ENCODE data around the gene CLNS1A.
"Not testable (repeated sequence)": the region's sequence is repeated elsewhere in the genome, so short reads cannot be mapped to it uniquely, and the experiment has no call there.

CLNS1A gene, protein sequence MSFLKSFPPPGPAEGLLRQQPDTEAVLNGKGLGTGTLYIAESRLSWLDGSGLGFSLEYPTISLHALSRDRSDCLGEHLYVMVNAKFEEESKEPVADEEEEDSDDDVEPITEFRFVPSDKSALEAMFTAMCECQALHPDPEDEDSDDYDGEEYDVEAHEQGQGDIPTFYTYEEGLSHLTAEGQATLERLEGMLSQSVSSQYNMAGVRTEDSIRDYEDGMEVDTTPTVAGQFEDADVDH
- total RNA-seq = 71.8 to 112 (median 76.5) reads per million in 4 experiments

DNA sequence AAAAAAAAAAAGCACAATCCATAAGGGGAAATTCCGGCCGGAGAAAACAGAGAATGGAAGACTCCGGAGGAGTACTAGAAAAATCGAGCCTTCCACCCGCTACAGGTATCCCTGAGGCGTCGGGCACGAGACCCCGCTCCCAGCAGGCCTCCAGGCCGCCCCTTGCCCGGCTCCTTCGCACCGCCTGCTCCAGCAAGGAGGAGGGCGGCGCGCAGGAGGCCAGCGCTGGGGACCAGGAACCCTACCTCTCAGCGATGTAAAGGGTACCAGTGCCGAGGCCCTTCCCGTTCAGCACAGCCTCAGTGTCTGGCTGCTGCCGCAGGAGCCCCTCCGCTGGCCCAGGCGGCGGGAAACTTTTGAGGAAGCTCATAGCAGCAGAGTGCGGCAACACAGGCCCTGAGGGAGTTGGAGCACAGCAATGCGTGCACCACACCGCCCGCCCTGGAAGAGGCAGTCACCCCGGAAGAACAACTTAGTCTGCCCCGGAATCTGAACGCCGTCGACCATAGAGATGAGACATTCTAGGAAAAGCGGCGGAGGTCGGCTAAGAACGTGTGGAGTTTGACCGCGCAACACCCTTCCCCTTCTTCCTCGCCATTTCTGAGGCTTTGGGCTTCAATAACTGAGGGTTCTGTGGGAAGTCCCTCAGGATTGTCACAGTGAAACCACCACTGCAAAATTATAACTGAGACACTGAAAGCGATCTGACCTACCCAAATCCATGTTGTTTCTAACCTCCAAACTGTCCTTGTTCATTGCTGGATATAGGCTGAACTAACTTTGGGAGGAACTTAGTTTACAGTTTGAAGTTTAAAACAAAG is at the start of gene CLNS1A:
Gene CLNS1A, minus strand, starts transcription at position 450 of the 821 bp plus-strand sequence. Its CDS starts 80 bp downstream, at position 370.
- peak; percentile 47 for DNase-seq

GRCh38 chr11:77687088-77687487 is 49.5 kb upstream of the CLNS1A start:
- no peak for DNase-seq

DNA sequence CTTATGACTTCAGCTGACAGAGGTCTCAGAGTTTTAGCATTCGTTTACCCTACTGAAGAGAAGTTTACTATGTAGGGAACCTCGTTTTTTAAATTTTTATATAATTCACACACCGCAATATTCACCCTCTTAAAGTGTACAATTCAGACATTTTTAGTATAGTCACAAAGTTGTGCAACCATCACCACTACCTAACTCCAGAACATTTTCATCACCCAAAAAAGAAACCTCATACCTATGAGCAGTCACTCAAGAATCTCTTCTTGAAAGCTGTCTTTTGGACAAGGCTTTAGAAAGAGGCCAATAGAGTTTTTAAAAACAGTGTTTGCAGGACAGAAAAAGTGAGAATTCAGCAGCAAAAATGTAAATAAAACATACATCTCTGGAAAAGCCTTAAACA is 39.5 kb upstream of the CLNS1A start:
- no peak for DNase-seq

DNA sequence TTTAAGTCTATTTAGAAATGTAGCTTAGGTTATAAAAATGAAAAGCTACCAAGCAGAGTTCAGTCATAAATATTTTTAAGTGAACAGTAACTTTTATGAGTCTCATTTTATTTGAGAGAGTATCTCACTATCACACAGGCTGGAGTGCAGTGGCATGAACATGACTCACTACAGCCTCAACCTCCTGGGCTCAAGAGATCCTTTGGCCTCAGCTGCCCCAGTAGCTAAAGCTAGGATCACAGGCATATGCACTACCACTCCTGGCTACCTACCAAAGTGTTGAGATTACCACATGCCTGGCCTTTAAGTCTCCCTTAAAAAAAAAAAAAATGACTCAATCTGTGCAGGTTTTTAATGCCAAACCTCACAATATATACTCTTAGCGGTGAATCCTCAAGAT is 34.7 kb upstream of the CLNS1A start:
- no peak for DNase-seq

DNA sequence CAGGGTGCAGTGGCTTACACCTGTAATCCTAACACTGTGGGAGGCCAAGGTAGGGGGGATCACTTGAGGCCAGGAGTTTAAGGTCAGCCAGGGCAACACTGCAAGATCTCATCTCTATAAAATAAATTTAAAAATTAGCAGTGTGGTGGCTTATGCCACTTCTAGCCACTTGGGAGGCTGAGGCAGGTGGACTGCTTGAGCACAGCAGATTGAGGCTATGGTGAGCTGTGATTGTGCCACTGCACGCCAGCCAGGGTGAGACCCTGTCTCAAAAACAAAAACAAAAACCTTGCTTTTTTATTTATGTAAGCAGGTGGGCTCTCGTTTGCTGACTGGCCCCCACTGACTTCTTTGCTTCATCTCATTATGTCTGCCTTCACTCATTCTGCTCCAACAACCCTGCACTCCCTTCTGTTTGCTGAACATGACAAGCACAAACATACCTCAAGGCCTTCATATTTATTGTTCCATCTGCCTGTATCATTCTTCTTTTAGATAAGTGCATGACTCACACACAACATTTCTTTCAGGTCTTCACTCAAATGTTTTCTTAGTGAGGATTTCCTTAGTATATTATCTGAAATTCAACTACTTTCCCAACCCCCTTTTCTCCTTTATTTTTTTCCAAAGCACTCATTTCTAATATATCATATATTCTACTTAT is 32.4 kb upstream of the CLNS1A start:
- no peak for DNase-seq

DNA sequence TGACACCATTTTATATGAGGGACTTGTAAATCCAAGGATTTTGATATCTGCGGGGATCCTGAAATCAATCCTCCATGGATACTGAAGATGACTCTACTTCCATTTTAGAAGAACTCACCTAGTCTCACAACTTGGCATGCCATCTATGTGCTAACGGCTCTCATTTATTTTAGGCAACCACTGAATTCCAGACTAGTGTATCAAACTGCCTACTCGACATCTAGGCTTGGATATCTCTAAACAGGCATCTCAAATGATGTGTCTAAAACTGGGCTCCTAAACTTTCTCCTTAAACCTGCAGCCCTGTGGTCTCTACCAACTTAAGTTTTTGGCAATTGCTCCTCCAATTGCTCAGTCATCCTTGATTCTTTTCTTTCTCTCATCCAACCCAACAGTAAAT is 31.2 kb upstream of the CLNS1A start:
- no peak for DNase-seq

DNA sequence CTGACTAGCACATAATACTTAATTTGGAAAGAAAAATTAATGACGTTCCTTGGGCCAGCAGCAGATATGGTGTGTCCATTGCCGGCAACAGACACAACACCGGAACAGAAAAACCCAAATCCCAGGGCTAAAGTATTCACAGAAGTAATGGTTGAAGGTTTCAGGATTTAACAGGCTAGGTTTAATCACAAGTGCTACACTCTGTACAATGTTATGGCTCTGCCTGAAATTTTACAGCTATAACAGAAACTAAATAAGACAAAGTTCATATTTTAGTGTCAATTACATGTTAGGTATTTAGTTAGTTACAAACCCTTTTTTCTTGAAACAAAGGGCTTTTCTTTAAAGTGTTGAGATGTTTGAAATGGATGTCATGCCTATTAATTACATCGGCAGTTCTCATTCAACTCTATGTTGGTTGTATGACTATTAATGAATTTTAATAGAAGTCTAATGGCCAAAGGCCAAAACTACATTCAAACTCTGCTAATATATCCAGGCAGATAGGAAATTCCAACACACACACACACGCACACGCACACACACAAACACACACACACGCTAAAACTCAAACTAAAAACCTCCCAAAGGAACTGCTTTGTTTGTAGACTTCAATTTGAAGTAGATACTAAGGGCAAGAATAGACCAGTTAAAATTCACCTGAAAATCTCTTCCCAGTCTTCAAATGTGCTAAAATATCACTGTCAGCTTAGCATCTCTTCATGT is 27.8 kb upstream of the CLNS1A start:
- no peak for DNase-seq

DNA sequence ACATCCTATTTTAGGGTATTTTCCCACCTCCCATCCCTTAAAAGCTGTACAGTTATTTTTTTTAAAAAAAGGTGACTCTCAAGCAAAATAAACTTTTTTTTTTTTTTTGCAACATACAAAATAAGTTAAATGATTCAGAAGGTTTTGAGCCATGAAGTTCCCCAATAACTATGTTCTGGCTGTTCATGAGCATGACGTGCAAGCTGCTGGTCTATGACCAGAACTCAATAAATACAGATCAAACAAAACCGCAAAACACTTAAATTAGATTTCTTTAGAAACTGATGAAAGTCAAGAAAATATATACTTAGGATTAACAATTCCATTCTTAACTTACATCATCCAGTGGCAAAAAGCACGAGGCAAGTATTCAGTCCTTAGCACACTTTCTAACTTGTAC is 24.1 kb upstream of the CLNS1A start:
- DNase-seq = no peak

DNA sequence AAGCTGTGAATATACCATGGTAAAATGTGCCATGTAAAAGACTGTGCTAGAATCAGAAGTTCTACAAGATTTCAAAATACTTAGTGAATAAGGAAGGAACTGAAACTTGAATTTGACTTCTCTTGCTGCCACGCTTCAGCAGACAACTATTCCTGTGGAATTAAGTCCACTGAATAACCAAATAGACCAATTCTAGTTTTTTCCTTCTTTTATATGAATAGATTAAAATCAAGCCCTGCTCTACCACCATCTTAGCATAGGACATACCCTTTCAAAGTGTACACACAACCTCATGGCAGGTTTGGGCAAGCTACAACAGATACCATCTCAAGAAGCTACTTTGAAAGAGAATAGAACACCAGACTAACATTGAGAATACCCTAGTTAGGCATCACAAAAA is 23.4 kb upstream of the CLNS1A start:
- no peak for DNase-seq

DNA sequence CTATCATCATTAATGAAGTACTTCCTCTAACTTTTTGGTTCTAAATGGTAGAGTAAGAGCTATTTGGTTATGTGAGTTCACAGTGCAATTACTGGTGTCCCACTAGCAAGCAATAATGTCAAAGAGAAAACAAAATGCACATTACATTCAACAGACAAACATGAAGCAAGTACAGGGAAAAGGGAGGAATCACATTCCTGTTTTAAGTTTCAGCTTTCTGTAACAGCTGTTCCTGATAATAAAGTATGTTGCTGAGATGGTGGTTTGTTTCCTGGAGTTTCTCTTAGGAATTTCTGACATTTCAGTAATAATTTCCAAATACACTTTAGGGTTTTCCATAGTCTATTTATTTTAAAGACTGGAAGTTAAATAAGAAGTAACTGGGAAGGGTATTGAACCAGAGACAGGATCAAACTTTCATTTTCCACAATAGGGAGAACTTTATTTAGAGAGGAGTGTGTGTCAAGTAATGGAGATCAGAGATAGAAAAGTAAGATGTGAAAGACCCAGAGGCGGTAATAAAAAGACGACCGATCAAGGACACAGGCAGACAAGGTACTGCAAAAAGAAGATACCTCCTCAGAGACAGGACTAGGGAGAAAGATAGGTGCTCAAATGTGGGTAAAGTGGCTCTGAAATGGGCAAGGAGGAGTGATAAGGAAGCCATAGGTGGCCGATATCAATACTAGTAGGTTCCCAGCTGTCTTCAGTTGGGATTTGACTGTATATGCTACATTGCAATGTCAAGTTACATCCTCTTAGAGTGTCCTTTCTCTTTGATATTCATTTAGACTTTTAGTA is 20.8 kb upstream of the CLNS1A start:
- no peak for DNase-seq

DNA sequence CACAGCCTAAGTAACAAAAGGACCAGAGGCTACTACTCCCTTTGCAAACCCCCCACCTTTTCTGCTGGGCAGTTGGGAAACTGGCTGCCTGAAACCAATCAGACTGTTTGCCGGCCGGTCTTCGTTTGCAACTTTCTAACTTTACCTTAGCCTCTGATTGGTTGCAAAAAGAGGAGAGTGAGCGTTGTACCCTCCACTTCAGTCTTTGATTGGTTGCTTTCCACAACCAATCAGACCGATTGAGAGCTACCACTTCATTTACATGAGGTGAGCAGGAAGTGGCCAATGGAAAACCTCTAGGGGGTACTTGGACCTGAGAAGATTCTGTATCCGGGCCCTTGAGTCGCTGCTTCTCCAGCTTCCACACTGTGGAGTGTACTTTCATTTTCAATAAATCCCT is 18.8 kb upstream of the CLNS1A start:
- no peak for DNase-seq

DNA sequence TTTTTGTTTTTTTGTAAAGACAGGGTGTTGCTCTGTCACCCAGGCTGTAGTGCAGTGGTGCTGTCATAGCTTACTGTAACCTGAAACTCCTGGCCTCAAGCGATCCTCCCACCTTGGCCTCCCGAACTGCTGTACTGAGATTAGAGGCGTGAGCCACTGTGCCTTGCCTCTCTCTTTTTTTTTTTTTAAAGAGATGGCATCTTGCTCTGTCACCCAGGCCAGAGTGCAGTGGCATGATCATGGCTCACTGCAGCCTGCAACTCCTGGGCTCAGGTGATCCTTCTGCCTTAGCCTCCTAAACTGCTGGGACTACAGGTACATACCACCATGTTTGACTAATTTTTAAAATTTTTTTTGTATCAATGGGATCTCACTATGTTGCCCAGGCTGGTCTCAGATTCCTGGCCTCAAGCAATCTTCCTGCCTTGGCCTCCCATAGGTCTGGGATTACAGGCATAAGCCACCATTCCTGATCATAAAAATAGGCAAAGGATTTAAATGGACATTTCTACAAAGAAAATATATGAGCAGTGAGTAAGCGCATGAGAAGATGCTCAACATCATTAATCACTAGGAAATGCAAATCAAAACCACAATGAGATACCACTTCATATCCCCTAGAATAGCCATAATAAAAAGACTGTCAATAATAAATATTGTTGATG is 17.3 kb upstream of the CLNS1A start:
- no peak for DNase-seq

- no peak for DNase-seq
Measured at GRCh38 chr11:77650123-77650522, 12.5 kb upstream of the CLNS1A start.

- no peak for DNase-seq
Measured at GRCh38 chr11:77647654-77648305, 10.2 kb upstream of the CLNS1A start.

DNA sequence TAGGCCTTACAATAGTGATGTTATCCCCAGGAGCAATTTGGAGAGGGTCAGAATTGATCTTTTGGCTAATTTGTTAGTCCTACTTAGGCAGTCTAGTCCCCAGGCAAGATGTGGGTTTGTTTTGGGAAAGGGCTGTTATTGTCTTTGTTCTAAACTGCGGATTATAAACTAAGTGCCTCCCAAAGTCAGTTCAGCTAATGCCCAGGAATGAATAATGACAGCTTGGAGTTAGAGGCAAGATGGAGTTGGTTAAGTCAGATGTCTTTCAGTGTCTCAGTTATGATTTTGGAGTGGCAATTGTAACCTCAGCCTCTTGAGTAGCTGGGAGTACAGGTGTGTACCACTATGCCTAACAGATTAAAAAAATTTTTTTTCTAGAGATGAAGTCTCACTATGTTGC is 7.3 kb upstream of the CLNS1A start:
- DNase-seq = no peak

DNA sequence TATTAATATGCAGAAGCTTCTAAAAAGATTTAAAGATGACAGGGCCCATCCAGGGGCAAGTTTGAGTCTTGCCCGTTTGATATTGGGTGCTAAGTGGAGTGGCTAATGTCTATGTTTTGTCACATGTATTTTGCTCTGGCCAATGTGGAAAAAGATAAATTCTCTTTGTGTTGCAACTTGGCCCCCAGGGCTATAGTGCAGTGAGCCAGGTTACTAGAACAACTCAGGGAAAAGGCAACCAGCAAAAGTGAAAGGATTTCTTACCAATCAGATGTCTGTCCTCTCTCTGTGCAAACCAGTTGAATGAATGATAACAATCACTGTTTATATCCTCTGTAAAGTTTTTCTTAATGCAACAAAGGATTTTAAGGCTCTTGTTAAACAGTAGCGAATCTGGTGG is 4.6 kb upstream of the CLNS1A start:
- no peak for DNase-seq

GRCh38 chr11:77636731-77637344 is 756 bp downstream of the CLNS1A start:
- no peak for DNase-seq

- not testable (repeated sequence) for DNase-seq
Measured at GRCh38 chr11:77633926-77634325, 3.7 kb downstream of the CLNS1A start.

- no peak for DNase-seq
Measured at GRCh38 chr11:77630157-77630710, 7.4 kb downstream of the CLNS1A start.

DNA sequence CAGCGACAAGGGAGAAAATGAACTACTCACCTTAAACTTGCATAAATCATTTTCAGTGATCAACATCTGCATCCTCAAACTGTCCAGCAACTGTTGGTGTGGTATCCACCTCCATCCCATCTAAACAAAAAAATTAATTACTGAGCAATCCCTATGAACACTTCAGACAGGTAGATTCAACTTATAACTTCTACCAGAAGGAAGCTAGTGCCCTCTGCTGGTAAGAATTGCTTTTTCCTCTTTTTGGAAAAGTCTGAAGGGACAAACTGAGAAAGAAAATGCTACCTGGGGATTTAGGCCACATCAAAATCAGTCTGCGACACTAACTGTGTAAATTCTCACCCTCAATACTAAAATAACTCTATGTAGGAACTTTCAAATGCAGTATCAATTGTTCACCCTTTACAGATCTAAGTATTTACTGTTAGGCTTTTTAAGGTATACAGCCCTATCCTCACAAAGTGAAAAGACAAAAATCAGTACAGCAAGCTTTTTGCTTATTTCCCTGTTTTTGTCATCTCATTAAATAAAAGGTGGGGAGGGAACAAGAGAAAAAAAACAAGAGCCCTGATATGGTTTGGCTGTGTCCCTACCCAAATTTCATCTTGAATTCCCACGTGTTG is 17.9 kb downstream of the CLNS1A start:
- no peak for DNase-seq

Measured in effector CD8-positive, alpha-beta T cell (primary cell).